ENCODE results near the gene CSTB. TPM values are rescaled to one million over a fixed set of nuclear protein-coding genes. Genes with fewer than 3 reads are reported as not detected.

Gene CSTB
- total RNA-seq, 4 donors from 2014 or later: 375 to 700 (median 481) TPM

GRCh38 chr21:43728467-43729390 lies 47.4 kb downstream of the CSTB start:
- 1 to 2% methylated on average over 9 to 14 of the region's 59 CpGs for WGBS, 2 donors
- H3K27ac ChIP-seq: peak overlapping the region; percentile 63 to 90 (median 82)
- peaks cover 5 to 9% (median 7%) of the 10 kb centered on the region in 3 donors for H3K36me3 ChIP-seq
- peak overlapping the region; percentile 22 to 68 (median 50) for H3K4me3 ChIP-seq
- H3K27me3 ChIP-seq: no peaks in the 10 kb centered on the region
- intact Hi-C loops (cut with DNase I): no loop called here
- no peaks in the 10 kb centered on the region for H3K9me3 ChIP-seq
- DNase-seq: peak; percentile 64
- peak in 2 of 4 donors; percentile 44 to 62 for TF ChIP-seq POLR2A (IDR thresholded peaks at IDR 0.05)
- TF ChIP-seq, protein P1, sequence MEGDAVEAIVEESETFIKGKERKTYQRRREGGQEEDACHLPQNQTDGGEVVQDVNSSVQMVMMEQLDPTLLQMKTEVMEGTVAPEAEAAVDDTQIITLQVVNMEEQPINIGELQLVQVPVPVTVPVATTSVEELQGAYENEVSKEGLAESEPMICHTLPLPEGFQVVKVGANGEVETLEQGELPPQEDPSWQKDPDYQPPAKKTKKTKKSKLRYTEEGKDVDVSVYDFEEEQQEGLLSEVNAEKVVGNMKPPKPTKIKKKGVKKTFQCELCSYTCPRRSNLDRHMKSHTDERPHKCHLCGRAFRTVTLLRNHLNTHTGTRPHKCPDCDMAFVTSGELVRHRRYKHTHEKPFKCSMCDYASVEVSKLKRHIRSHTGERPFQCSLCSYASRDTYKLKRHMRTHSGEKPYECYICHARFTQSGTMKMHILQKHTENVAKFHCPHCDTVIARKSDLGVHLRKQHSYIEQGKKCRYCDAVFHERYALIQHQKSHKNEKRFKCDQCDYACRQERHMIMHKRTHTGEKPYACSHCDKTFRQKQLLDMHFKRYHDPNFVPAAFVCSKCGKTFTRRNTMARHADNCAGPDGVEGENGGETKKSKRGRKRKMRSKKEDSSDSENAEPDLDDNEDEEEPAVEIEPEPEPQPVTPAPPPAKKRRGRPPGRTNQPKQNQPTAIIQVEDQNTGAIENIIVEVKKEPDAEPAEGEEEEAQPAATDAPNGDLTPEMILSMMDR (IDR thresholded peaks at IDR 0.05): peak in 1 of 6 experiments; percentile 33
- H3K4me1 ChIP-seq: peaks cover 72 to 98% (median 73%) of the 10 kb centered on the region in 3 donors

DNA sequence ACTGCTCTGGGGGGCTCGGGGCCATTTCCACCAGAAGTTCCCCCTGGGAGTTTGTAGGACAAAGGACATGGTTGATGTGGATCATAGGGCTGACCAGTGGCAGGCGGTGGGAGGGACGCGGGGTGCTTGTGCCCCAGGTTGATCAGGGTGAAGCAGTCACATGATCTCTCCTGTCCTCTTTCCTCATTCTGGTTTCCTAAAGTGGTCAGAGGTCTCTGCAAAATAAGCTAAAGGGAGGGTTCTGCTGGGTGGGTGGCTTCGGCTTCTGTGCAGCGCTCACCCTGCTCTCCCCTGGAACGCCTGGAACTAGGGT lies 48.0 kb downstream of the CSTB start:
- intact Hi-C loops (cut with DNase I): no loop called here
- no peaks in the 10 kb centered on the region for H3K27me3 ChIP-seq
- H3K36me3 ChIP-seq: peaks cover 9 to 16% (median 10%) of the 10 kb centered on the region in 3 donors
- no peaks in the 10 kb centered on the region for H3K9me3 ChIP-seq
- 30 to 36% methylated on average over 2 to 3 of the region's 7 CpGs for WGBS, 2 donors
- peak overlapping the region; percentile 63 to 90 (median 82) for H3K27ac ChIP-seq
- no peak for DNase-seq
- peak overlapping the region; percentile 22 to 68 (median 50) for H3K4me3 ChIP-seq
- peaks cover 66 to 91% (median 67%) of the 10 kb centered on the region in 3 donors for H3K4me1 ChIP-seq
- TF ChIP-seq POLR2A (IDR thresholded peaks at IDR 0.05): no peak
- TF ChIP-seq, protein P1 (IDR thresholded peaks at IDR 0.05): no peak

DNA sequence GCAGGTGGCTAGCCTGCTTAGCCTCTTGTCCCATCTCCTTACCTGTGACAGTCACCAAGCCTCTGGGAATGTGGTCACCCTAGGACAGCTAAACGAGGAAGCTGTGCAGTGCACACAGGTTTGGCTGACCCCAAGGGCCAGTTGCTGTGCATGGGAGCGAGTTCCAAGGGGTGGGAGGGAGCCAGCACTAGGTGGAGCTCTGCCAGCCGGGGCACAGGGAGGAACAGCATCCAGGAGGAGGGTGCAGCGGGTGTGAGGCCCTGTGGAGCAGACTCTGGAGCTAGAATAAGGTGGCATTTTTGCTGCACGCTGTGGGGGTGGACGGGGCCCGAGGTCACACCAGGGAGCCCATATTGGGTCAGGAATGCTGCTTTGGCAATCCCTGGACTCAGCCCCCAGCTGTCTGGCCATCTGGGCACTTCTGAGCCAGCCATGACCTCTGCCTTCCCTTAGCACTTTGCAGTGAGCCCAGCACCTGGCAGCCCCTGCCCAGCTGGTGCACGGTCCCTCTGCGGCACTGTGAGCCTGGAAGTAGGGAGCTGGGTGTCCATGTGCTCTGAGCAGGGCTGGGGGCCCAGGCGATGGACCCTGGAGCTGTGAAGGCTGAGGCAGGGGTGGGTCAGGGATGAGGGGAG lies 48.5 kb downstream of the CSTB start:
- peaks cover 9 to 16% (median 10%) of the 10 kb centered on the region in 3 donors for H3K36me3 ChIP-seq
- H3K27me3 ChIP-seq: no peaks in the 10 kb centered on the region
- H3K27ac ChIP-seq: peak overlapping the region; percentile 63 to 90 (median 82)
- intact Hi-C loops (cut with DNase I): no loop called here
- H3K4me3 ChIP-seq: peak overlapping the region in 2 of 4 donors; percentile 53 to 68
- peaks cover 62 to 87% (median 62%) of the 10 kb centered on the region in 3 donors for H3K4me1 ChIP-seq
- no peaks in the 10 kb centered on the region for H3K9me3 ChIP-seq
- TF ChIP-seq POLR2A (IDR thresholded peaks at IDR 0.05): no peak
- TF ChIP-seq, protein P1 (IDR thresholded peaks at IDR 0.05): no peak
- 72 to 73% methylated on average over 2 to 3 of the region's 10 CpGs for WGBS, 2 donors
- no peak for DNase-seq

DNA sequence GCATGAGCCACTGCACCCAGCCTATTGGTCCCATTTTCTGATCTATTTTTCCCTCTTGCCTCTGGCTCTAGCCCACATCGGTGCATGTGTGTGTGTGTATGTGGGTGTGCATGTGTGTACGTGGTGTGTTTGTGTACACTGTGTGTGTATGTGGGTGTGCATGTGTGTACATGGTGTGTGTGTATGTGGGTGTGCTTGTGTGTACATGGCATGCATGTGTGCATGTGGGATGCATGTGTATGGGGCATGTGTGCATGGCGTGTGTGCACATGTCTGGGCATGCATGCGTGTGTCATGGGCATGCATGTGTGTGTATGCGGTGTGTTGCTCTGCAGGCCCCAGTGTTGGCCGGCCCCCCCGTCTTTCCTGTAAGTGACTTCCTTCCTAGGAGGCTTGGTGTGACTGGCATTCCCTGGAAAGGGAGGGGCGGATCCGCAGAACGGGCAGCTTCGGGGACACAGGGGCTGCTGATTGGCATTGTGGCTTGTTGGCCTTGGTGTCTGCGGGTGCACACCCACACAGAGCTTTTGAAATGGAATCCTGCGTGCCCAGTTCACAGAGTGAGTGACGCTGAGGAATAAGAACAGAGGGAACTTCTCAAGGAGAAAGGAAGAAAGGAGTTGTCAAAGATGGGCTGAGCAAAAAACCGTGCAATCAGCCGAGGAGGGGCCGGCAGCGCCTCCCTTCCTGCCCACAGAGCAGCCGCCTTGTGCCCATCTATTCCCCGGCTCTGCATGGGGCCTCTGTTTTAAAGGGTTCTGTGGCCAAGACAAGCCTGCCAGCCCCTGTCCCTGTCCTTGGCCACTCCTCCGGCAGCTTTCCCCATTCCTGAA lies 49.2 kb downstream of the CSTB start:
- no peaks in the 10 kb centered on the region for H3K9me3 ChIP-seq
- TF ChIP-seq, protein P1 (IDR thresholded peaks at IDR 0.05): no peak
- TF ChIP-seq POLR2A (IDR thresholded peaks at IDR 0.05): no peak
- intact Hi-C loops (cut with DNase I): no loop called here
- peaks cover 9 to 16% (median 10%) of the 10 kb centered on the region in 3 donors for H3K36me3 ChIP-seq
- no peaks in the 10 kb centered on the region for H3K27me3 ChIP-seq
- peaks cover 60 to 87% (median 64%) of the 10 kb centered on the region in 3 donors for H3K4me1 ChIP-seq
- 41 to 85% methylated on average over 4 to 18 of the region's 21 CpGs for WGBS, 2 donors
- H3K4me3 ChIP-seq: peak overlapping the region in 1 of 4 donors; percentile 22
- peak overlapping the region; percentile 65 to 90 (median 82) for H3K27ac ChIP-seq
- no peak for DNase-seq

Small RNA genes within 50 kb of the gene (small RNA-seq; reads per million reads assigned to genes)
- 0 reads per million in 4 donors for gene AP001052.1

Other genes starting within 250 kb of the CSTB start
- gene HSF2BP, start 116.8 kb downstream of the CSTB start, total RNA-seq: 1 to 10 TPM in 1 of 4 donors, under 1 TPM in 2, not detected in 1; 0.35 to 1.1 (median 0.76) TPM
- 10 to 100 TPM; 13.3 to 23.4 (median 22.5) TPM for gene RRP1B, start 116.7 kb downstream of the CSTB start, total RNA-seq
- 100 to 1,000 TPM in 2 of 4 donors, 10 to 100 TPM in 2; 42.9 to 114 (median 82.0) TPM for gene PDXK, start 57.2 kb downstream of the CSTB start, total RNA-seq
- gene RRP1, start 13.3 kb upstream of the CSTB start, total RNA-seq: 10 to 100 TPM; 22.5 to 37.2 (median 30.4) TPM
- gene AGPAT3, start 88.9 kb upstream of the CSTB start, total RNA-seq: 10 to 100 TPM; 31.7 to 35.7 (median 33.0) TPM
- gene TRAPPC10, start 236.0 kb upstream of the CSTB start, total RNA-seq: 10 to 100 TPM; 16.8 to 26.6 (median 20.7) TPM

Measured in esophagus squamous epithelium (tissue), 5 donors.